Neutrophil (primary cell): ENCODE data around the gene DAPK3.

Experiments used
- H3K27ac ChIP-seq: fragments of 200-600 bp; sonication (generic); 2 replicates; pipeline ENCODE4 v1.5.1; 2016; ENCODE audit warnings: mild to moderate bottlenecking, moderate library complexity
- H3K27me3 ChIP-seq: fragments of 200-600 bp; sonication (generic); 2 replicates; pipeline ENCODE4 v1.6.0; 2016; ENCODE audit warnings: mild to moderate bottlenecking
- H3K36me3 ChIP-seq: fragments of 200-600 bp; sonication (generic); 2 replicates; pipeline ENCODE4 v1.5.1; 2017
- H3K4me1 ChIP-seq, 2 experiments: fragments of 200-600 bp in 1 of 2; sonication (generic) in 1 of 2; 1 replicate in 1 of 2; 2 replicates in 1 of 2; pipeline versions ENCODE4 v1.5.1 to v1.6.1; 2013 to 2016; ENCODE audit warnings: low read depth in 1 of 2, low read length in 1 of 2, mild to moderate bottlenecking in 1 of 2, moderate library complexity in 1 of 2; ENCODE audit not compliant: control insufficient read depth in 1 of 2, insufficient read depth in 1 of 2
- H3K4me3 ChIP-seq, 2 experiments: fragments of 200-600 bp in 1 of 2; sonication (generic) in 1 of 2; 1 replicate in 1 of 2; 2 replicates in 1 of 2; pipeline ENCODE4 v1.5.1; 2013 to 2016; ENCODE audit warnings: low read depth in 1 of 2, low read length in 1 of 2, mild to moderate bottlenecking in 1 of 2, moderate library complexity in 1 of 2
- H3K9me3 ChIP-seq: fragments of 200-600 bp; sonication (generic); 2 replicates; pipeline ENCODE4 v1.5.1; 2016
- CTCF ChIP-seq: fragments of 200-600 bp; sonication (generic); IDR thresholded peaks from 2 replicates; pipeline ENCODE4 v1.5.1; 2016; ENCODE audit warnings: antibody characterized with exemption

Gene DAPK3

GRCh38 chr19:4016486-4016885 lies 45.6 kb upstream of the DAPK3 start:
- H3K27me3 ChIP-seq, result no peaks in the 10 kb centered on the region
- H3K9me3 ChIP-seq, result no peaks in the 10 kb centered on the region
- peaks cover 5 to 7% of the 10 kb centered on the region in 2 experiments for H3K4me1 ChIP-seq
- H3K4me3 ChIP-seq, result no peak overlapping the region
- TF ChIP-seq CTCF, result no peak
- H3K36me3 ChIP-seq, result peaks cover 80% of the 10 kb centered on the region
- no peak overlapping the region for H3K27ac ChIP-seq

- Histone ChIP-seq H3K27ac (no peak overlapping the region), H3K36me3 (peaks cover 85% of the 10 kb centered on the region), H3K4me3 (no peak overlapping the region), H3K4me1 (peaks cover 5 to 7% of the 10 kb centered on the region in 2 experiments), H3K27me3 (no peaks in the 10 kb centered on the region), H3K9me3 (no peaks in the 10 kb centered on the region)
- TF ChIP-seq CTCF, result no peak
Observed at GRCh38 chr19:4015705-4016402, 45.0 kb upstream of the DAPK3 start.

GRCh38 chr19:4014541-4015491 lies 43.9 kb upstream of the DAPK3 start:
- no peaks in the 10 kb centered on the region for H3K27me3 ChIP-seq
- H3K4me3 ChIP-seq, result no peak overlapping the region
- TF ChIP-seq CTCF, result no peak
- H3K4me1 ChIP-seq, result peaks cover 5 to 7% of the 10 kb centered on the region in 2 experiments
- no peaks in the 10 kb centered on the region for H3K9me3 ChIP-seq
- no peak overlapping the region for H3K27ac ChIP-seq
- peaks cover 88% of the 10 kb centered on the region for H3K36me3 ChIP-seq

GRCh38 chr19:4013886-4014540 lies 43.1 kb upstream of the DAPK3 start:
- Histone ChIP-seq H3K27me3 (no peaks in the 10 kb centered on the region), H3K4me1 (peaks cover 8 to 11% of the 10 kb centered on the region in 2 experiments), H3K27ac (no peak overlapping the region), H3K36me3 (peaks cover 81% of the 10 kb centered on the region), H3K9me3 (no peaks in the 10 kb centered on the region), H3K4me3 (no peak overlapping the region)
- TF ChIP-seq CTCF, result no peak

- no peak overlapping the region for H3K4me3 ChIP-seq
- H3K4me1 ChIP-seq, result peaks cover 17 to 20% of the 10 kb centered on the region in 2 experiments
- no peaks in the 10 kb centered on the region for H3K9me3 ChIP-seq
- TF ChIP-seq CTCF, result no peak
- no peaks in the 10 kb centered on the region for H3K27me3 ChIP-seq
- H3K27ac ChIP-seq, result no peak overlapping the region
- peaks cover 74% of the 10 kb centered on the region for H3K36me3 ChIP-seq
Observed at GRCh38 chr19:4012975-4013634, 42.2 kb upstream of the DAPK3 start.
